Panc1 (cell line): ENCODE measurements around the gene VPS11. TPM values are rescaled to one million over a fixed set of nuclear protein-coding genes. Genes with fewer than 3 reads are reported as not detected.

Experiments used
- ATAC-seq: fragments of 200-7000 bp; cut with Tn5 transposase; 2 replicates; pipeline ENCODE4 v1.9.1; 2020; ENCODE audit warnings: mild to moderate bottlenecking, moderate library complexity
- BruUV-seq: library from RNA; stranded (reverse); fragments of 400-500 nt; replicated peaks from 2 replicates; lab custom pipeline; 2021; lab: Mats Ljungman, UMichigan
- CTCF ChIA-PET: fragments of 300-600 bp; sonication (Branson Sonifier 250); formaldehyde crosslinking; loops from one replicate; lab custom pipeline; 2022; ENCODE audit warnings: antibody characterized with exemption; lab: Charles Lee
- POLR2A ChIA-PET: fragments of 300-600 bp; sonication (Branson Sonifier 250); formaldehyde crosslinking; loops from one replicate; lab custom pipeline; 2022; ENCODE audit warnings: antibody characterized with exemption; lab: Charles Lee
- DNase-seq: peaks from one replicate; pipeline ENCODE4 v3.0.0-alpha.2; 2010; ENCODE audit warnings: low read depth, low spot score
- H3K27ac ChIP-seq: 2 replicates; pipeline ENCODE4 v1.5.1; 2011; ENCODE audit warnings: mild to moderate bottlenecking, low read length, inconsistent platforms
- H3K27me3 ChIP-seq: fragments of 200-500 bp; sonication (Bioruptor generic); 2 replicates; pipeline ENCODE4 v1.6.0; 2014; ENCODE audit warnings: low read length, inconsistent platforms; ENCODE audit not compliant: control insufficient read depth, insufficient read depth
- H3K36me3 ChIP-seq: fragments of 200-500 bp; sonication (Bioruptor generic); 2 replicates; pipeline ENCODE4 v1.5.1; 2014; ENCODE audit warnings: inconsistent platforms, mild to moderate bottlenecking, low read length, moderate library complexity; ENCODE audit not compliant: control insufficient read depth, insufficient read depth
- H3K4me1 ChIP-seq: 2 replicates; pipeline ENCODE4 v1.5.1; 2011; ENCODE audit warnings: inconsistent platforms, mild to moderate bottlenecking, low read length, moderate library complexity; ENCODE audit not compliant: control insufficient read depth, insufficient read depth
- H3K4me3 ChIP-seq, 2 experiments: 2 replicates each; pipeline ENCODE4 v1.5.1; 2011 to 2012; ENCODE audit warnings: low read depth in 2 of 2, low read length in 2 of 2, mild to moderate bottlenecking in 2 of 2, inconsistent platforms in 1 of 2, moderate library complexity in 1 of 2
- H3K9me3 ChIP-seq: fragments of 200-500 bp; sonication (Bioruptor generic); 2 replicates; pipeline ENCODE4 v1.5.1; 2014; ENCODE audit warnings: low read depth, mild to moderate bottlenecking, inconsistent platforms, low read length, moderate library complexity; ENCODE audit not compliant: control insufficient read depth, insufficient read depth
- POLR2AphosphoS5 ChIP-seq: IDR thresholded peaks from 2 replicates; pipeline ENCODE4 v1.6.1; 2012; ENCODE audit warnings: mild to moderate bottlenecking, low read depth, low read length, moderate library complexity
- SIN3A ChIP-seq: IDR thresholded peaks from 2 replicates; pipeline ENCODE4 v1.6.1; 2012; ENCODE audit warnings: low read depth, mild to moderate bottlenecking, low read length, moderate library complexity, borderline replicate concordance; ENCODE audit not compliant: insufficient read depth
- TCF7L2 ChIP-seq: IDR thresholded peaks from 2 replicates; pipeline ENCODE4 v1.6.1; 2011; ENCODE audit warnings: mild to moderate bottlenecking, low read depth, low read length, inconsistent platforms
- in situ Hi-C: cut with HindIII; loops from 2 replicates; pipeline ENCODE4 v1.10.0; 2016; ENCODE audit warnings: low sequenced_read_pairs, low pct_unique_long_range_greater_than_20kb
- intact Hi-C: fragments of 100-400 bp; cut with micrococcal nuclease; formaldehyde crosslinking; loops from one replicate; pipeline ENCODE4 v1.10.0; 2022; ENCODE audit not compliant: unreplicated experiment
- total RNA-seq: library from RNA; stranded (reverse); gene quantifications from one replicate; pipeline ENCODE4 v1.2.1, GENCODE V29; 2021; ENCODE audit not compliant: unreplicated experiment
- TF ChIP-seq, protein P1 (sequence below), 2 experiments: IDR thresholded peaks; 2 replicates each; pipeline ENCODE4 v1.6.1; 2011 to 2012; ENCODE audit warnings: low read depth in 2 of 2, control low read depth in 1 of 2, low read length in 1 of 2, mild to moderate bottlenecking in 1 of 2, moderate library complexity in 1 of 2; ENCODE audit not compliant: insufficient read depth in 1 of 2
- TF ChIP-seq, protein P2 (sequence below): fragments of 450-650 bp; IDR thresholded peaks from 2 replicates; pipeline ENCODE4 v1.5.1; 2017; ENCODE audit warnings: mild to moderate bottlenecking

The VPS11 gene
- total RNA-seq, 1 experiment from 2014 or later, result 28.2 TPM

DNA sequence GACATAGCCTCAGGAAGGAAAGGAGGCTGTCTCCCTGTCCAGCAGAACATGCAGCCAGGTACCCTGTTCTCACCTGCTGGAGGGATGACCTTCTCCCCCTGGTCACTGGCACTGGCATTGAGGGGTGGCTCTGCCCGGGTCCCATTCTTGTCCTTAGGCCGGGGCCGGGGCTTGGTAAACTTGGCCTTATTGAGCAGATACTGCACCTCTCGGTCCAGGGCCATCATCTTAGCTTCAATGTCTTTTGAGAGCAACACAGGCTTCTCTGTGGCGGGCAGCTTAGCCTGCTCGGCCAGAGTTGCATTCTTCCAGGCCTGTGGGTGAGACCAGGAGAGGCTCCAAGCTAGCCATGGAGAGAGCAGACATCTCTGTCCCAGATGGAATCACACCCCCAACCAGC is 21.1 kb upstream of the VPS11 start:
- Histone ChIP-seq H3K4me3 (no peak overlapping the region), H3K27me3 (no peaks in the 10 kb centered on the region), H3K27ac (no peak overlapping the region), H3K36me3 (peaks cover 3% of the 10 kb centered on the region; the same call in 1 of the 2 replicates), H3K9me3 (no peaks in the 10 kb centered on the region), H3K4me1 (no peaks in the 10 kb centered on the region)
- ChIA-PET POLR2A (no interaction called here), CTCF (interaction anchor here (0.7 kb wide), 1 partner anchor 75 kb away, joined by 4 read pairs; the partner anchor contains the start of gene HINFP)
- intact Hi-C loops (no loop called here), in situ Hi-C loops (no loop called here)
- no peak for ATAC-seq
- no TSS peak for BruUV-seq
- no peak for DNase-seq
- no peak for TF ChIP-seq SIN3A
- TF ChIP-seq, protein P1, sequence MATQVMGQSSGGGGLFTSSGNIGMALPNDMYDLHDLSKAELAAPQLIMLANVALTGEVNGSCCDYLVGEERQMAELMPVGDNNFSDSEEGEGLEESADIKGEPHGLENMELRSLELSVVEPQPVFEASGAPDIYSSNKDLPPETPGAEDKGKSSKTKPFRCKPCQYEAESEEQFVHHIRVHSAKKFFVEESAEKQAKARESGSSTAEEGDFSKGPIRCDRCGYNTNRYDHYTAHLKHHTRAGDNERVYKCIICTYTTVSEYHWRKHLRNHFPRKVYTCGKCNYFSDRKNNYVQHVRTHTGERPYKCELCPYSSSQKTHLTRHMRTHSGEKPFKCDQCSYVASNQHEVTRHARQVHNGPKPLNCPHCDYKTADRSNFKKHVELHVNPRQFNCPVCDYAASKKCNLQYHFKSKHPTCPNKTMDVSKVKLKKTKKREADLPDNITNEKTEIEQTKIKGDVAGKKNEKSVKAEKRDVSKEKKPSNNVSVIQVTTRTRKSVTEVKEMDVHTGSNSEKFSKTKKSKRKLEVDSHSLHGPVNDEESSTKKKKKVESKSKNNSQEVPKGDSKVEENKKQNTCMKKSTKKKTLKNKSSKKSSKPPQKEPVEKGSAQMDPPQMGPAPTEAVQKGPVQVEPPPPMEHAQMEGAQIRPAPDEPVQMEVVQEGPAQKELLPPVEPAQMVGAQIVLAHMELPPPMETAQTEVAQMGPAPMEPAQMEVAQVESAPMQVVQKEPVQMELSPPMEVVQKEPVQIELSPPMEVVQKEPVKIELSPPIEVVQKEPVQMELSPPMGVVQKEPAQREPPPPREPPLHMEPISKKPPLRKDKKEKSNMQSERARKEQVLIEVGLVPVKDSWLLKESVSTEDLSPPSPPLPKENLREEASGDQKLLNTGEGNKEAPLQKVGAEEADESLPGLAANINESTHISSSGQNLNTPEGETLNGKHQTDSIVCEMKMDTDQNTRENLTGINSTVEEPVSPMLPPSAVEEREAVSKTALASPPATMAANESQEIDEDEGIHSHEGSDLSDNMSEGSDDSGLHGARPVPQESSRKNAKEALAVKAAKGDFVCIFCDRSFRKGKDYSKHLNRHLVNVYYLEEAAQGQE (IDR thresholded peaks at IDR 0.05; ENCODE audit: insufficient read depth in 1 of 2, low read depth in 2 of 2, low read length in 1 of 2), result no peak
- TF ChIP-seq, protein P2, sequence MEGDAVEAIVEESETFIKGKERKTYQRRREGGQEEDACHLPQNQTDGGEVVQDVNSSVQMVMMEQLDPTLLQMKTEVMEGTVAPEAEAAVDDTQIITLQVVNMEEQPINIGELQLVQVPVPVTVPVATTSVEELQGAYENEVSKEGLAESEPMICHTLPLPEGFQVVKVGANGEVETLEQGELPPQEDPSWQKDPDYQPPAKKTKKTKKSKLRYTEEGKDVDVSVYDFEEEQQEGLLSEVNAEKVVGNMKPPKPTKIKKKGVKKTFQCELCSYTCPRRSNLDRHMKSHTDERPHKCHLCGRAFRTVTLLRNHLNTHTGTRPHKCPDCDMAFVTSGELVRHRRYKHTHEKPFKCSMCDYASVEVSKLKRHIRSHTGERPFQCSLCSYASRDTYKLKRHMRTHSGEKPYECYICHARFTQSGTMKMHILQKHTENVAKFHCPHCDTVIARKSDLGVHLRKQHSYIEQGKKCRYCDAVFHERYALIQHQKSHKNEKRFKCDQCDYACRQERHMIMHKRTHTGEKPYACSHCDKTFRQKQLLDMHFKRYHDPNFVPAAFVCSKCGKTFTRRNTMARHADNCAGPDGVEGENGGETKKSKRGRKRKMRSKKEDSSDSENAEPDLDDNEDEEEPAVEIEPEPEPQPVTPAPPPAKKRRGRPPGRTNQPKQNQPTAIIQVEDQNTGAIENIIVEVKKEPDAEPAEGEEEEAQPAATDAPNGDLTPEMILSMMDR, result no peak
- TF ChIP-seq TCF7L2, result no peak

DNA sequence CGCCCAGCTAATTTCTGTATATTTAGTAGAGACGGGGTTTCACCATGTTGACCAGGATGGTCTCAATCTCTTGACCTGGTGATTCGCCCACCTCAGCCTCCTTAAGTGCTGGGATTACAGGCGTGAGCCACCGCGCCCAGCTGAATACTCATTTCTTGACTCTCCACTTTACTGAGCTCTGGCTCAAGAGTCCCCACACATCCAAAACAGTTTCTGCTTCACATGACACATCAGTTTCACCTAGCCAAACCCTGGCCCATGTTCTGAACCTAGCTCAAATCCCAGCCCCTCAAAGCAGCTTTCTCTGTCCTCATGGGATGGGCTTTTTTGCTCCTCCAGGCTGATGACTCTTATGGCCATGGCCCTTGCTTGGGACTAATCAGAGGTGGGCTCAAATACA is 20.4 kb upstream of the VPS11 start:
- Histone ChIP-seq H3K27me3 (no peaks in the 10 kb centered on the region), H3K4me1 (no peaks in the 10 kb centered on the region), H3K27ac (no peak overlapping the region), H3K36me3 (peaks cover 3% of the 10 kb centered on the region; the same call in 1 of the 2 replicates), H3K4me3 (no peak overlapping the region), H3K9me3 (no peaks in the 10 kb centered on the region)
- POLR2A ChIA-PET, result interaction anchor here (0.6 kb wide), 3 partner anchors 10 to 620 kb away, joined by 3 to 5 read pairs (median 3); no protein-coding TSS in a partner anchor
- BruUV-seq, result no TSS peak
- no peak for ATAC-seq
- DNase-seq, result no peak
- in situ Hi-C loops, result no loop called here
- CTCF ChIA-PET, result interaction anchor here (0.7 kb wide), 1 partner anchor 74 kb away, joined by 4 read pairs; the partner anchor contains the start of gene HINFP
- TF ChIP-seq SIN3A, result no peak
- TF ChIP-seq, protein P2, result no peak
- TF ChIP-seq TCF7L2, result no peak
- no peak for TF ChIP-seq POLR2AphosphoS5
- TF ChIP-seq, protein P1 (IDR thresholded peaks at IDR 0.05; ENCODE audit: insufficient read depth in 1 of 2, low read depth in 2 of 2, low read length in 1 of 2), result no peak
- intact Hi-C loops, result no loop called here
